ENCODE results near the gene UBAP2L.

UBAP2L gene

DNA sequence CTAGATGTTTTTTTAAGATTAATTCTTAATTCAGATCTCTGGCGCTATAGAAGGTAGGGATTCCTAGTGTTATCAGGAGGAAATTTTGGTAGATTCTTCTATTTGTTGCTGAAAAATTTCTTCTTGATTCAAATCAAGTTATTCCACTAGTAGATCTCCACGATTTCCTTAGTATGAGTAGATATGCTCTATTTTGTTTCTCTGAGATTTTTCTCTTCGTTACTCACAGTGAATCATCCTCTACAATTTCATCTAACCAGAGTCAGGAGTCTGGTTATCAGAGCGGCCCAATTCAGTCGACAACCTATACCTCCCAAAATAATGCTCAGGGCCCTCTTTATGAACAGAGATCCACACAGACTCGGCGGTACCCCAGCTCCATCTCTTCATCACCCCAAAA, 32.9 kb downstream of the UBAP2L start:
- H4K20me1 ChIP-seq (ENCODE audit: insufficient read depth, low read length) = no peaks in the 10 kb centered on the region
- H3K36me3 ChIP-seq (ENCODE audit: insufficient read depth, low read length) = peaks cover 98% of the 10 kb centered on the region
- H2AFZ ChIP-seq (ENCODE audit: low read depth, low read length) = no peak overlapping the region
- no peaks in the 10 kb centered on the region for H3K79me2 ChIP-seq (ENCODE audit: insufficient read depth, low read length)
- H3K9me3 ChIP-seq (ENCODE audit: insufficient read depth, low read length, severe bottlenecking) = no peaks in the 10 kb centered on the region
- H3K4me1 ChIP-seq (ENCODE audit: insufficient read depth, low read length) = no peaks in the 10 kb centered on the region
- H3K27me3 ChIP-seq (ENCODE audit: insufficient read depth, low read length, poor library complexity) = no peaks in the 10 kb centered on the region
- no peak overlapping the region for H3K9ac ChIP-seq (ENCODE audit: low read depth, low read length)
- TF ChIP-seq EZH2 (IDR thresholded peaks at IDR 0.05; ENCODE audit: borderline replicate concordance, low read depth, low read length, severe bottlenecking) = no peak
- TF ChIP-seq, protein P1, sequence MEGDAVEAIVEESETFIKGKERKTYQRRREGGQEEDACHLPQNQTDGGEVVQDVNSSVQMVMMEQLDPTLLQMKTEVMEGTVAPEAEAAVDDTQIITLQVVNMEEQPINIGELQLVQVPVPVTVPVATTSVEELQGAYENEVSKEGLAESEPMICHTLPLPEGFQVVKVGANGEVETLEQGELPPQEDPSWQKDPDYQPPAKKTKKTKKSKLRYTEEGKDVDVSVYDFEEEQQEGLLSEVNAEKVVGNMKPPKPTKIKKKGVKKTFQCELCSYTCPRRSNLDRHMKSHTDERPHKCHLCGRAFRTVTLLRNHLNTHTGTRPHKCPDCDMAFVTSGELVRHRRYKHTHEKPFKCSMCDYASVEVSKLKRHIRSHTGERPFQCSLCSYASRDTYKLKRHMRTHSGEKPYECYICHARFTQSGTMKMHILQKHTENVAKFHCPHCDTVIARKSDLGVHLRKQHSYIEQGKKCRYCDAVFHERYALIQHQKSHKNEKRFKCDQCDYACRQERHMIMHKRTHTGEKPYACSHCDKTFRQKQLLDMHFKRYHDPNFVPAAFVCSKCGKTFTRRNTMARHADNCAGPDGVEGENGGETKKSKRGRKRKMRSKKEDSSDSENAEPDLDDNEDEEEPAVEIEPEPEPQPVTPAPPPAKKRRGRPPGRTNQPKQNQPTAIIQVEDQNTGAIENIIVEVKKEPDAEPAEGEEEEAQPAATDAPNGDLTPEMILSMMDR (IDR thresholded peaks at IDR 0.05; ENCODE audit: borderline replicate concordance, extremely low read depth, low read length, poor library complexity, severe bottlenecking) = no peak
- no peak for ATAC-seq (ENCODE audit: insufficient read depth, low read depth)
- H3K27ac ChIP-seq (ENCODE audit: low read length) = no peak overlapping the region
- no peak for DNase-seq
- H3K4me2 ChIP-seq (ENCODE audit: insufficient read depth, low read length) = no peak overlapping the region
- no peak overlapping the region for H3K4me3 ChIP-seq (ENCODE audit: low read depth in 1 of 2, low read length in 2 of 2)

DNA sequence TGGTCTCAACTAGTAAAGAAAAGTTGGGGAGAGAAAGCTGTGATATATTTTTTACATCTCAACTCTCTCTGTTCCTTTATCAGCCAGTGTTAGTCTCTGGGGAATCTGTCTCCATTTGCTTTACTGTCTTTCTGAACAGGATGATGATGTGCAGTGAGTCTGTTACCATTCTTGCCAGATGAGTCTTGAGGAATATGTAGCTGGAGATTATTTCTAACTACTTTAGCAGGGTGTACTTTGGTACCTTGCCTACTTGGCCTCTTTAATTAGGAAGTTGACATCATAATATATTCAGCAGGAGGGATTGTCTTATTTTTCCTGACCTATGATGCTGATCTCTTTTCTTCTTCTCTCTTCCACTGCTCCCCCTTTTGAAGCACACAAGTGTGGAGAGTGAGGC, 35.9 kb downstream of the UBAP2L start:
- Histone ChIP-seq H3K79me2 (ENCODE audit: insufficient read depth, low read length) (no peaks in the 10 kb centered on the region), H3K9ac (ENCODE audit: low read depth, low read length) (no peak overlapping the region), H3K27ac (ENCODE audit: low read length) (no peak overlapping the region), H3K4me2 (ENCODE audit: insufficient read depth, low read length) (no peak overlapping the region), H2AFZ (ENCODE audit: low read depth, low read length) (no peak overlapping the region), H3K4me1 (ENCODE audit: insufficient read depth, low read length) (no peaks in the 10 kb centered on the region), H4K20me1 (ENCODE audit: insufficient read depth, low read length) (peaks cover 5% of the 10 kb centered on the region; the same call in 1 of the 2 replicates), H3K36me3 (ENCODE audit: insufficient read depth, low read length) (peaks cover 98% of the 10 kb centered on the region), H3K4me3 (ENCODE audit: low read depth in 1 of 2, low read length in 2 of 2) (no peak overlapping the region), H3K9me3 (ENCODE audit: insufficient read depth, low read length, severe bottlenecking) (no peaks in the 10 kb centered on the region), H3K27me3 (ENCODE audit: insufficient read depth, low read length, poor library complexity) (no peaks in the 10 kb centered on the region)
- TF ChIP-seq EZH2 (IDR thresholded peaks at IDR 0.05; ENCODE audit: borderline replicate concordance, low read depth, low read length, severe bottlenecking) = no peak
- TF ChIP-seq, protein P1 (IDR thresholded peaks at IDR 0.05; ENCODE audit: borderline replicate concordance, extremely low read depth, low read length, poor library complexity, severe bottlenecking) = no peak
- ATAC-seq (ENCODE audit: insufficient read depth, low read depth) (no peak), DNase-seq (no peak)

DNA sequence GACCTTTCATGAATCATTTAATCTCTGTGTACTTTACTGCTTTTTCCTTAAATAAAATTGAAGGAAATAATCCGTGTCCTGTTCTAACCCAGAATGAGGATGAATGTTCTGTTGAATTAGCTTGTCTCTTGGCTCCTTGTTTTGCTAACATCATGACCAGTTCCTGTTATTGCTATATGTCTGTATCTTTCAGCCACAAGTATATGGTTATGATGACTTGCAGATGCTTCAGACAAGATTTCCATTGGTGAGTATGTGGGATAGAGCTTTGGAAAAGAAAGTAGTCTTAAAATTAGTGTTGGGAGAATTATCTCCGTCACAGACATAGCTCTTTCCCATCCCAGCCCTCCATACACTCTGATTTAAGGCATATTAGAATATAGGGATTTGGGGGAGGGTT, 38.0 kb downstream of the UBAP2L start:
- no peak for DNase-seq
- H3K4me2 ChIP-seq (ENCODE audit: insufficient read depth, low read length) = no peak overlapping the region
- no peaks in the 10 kb centered on the region for H3K9me3 ChIP-seq (ENCODE audit: insufficient read depth, low read length, severe bottlenecking)
- no peak for ATAC-seq (ENCODE audit: insufficient read depth, low read depth)
- no peak overlapping the region for H3K27ac ChIP-seq (ENCODE audit: low read length)
- TF ChIP-seq EZH2 (IDR thresholded peaks at IDR 0.05; ENCODE audit: borderline replicate concordance, low read depth, low read length, severe bottlenecking) = no peak
- TF ChIP-seq, protein P1 (IDR thresholded peaks at IDR 0.05; ENCODE audit: borderline replicate concordance, extremely low read depth, low read length, poor library complexity, severe bottlenecking) = no peak
- H3K4me1 ChIP-seq (ENCODE audit: insufficient read depth, low read length) = no peaks in the 10 kb centered on the region
- H3K9ac ChIP-seq (ENCODE audit: low read depth, low read length) = no peak overlapping the region
- no peak overlapping the region for H3K4me3 ChIP-seq (ENCODE audit: low read depth in 1 of 2, low read length in 2 of 2)
- H3K27me3 ChIP-seq (ENCODE audit: insufficient read depth, low read length, poor library complexity) = no peaks in the 10 kb centered on the region
- H4K20me1 ChIP-seq (ENCODE audit: insufficient read depth, low read length) = peaks cover 7% of the 10 kb centered on the region; the same call in 1 of the 2 replicates
- H3K36me3 ChIP-seq (ENCODE audit: insufficient read depth, low read length) = peaks cover 100% of the 10 kb centered on the region
- H2AFZ ChIP-seq (ENCODE audit: low read depth, low read length) = no peak overlapping the region
- H3K79me2 ChIP-seq (ENCODE audit: insufficient read depth, low read length) = no peaks in the 10 kb centered on the region

DNA sequence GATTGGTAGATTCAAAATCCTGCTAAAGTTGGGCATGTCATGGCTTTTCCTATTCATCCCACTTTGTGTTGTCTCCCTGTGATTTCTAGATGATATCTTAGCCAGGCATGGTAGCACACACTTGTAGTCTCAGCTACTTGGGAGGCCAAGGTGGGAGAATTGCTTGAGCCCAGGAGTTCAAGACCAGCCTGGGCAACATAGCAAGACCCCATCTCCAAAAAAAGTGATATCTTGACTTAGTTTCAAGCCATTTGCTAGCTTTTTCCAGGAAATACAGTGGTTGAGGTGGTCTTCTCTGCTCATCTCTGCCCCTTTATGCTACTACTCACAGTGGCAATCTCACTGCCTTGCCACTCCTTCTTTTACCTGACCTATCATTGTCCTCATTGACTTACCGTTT, 39.4 kb downstream of the UBAP2L start:
- H3K36me3 ChIP-seq (ENCODE audit: insufficient read depth, low read length) = peaks cover 97% of the 10 kb centered on the region

More for the DNA sequence above, 39.4 kb downstream of the UBAP2L start:
- H4K20me1 ChIP-seq (ENCODE audit: insufficient read depth, low read length) = peaks cover 7% of the 10 kb centered on the region; the same call in 1 of the 2 replicates
- no peaks in the 10 kb centered on the region for H3K27me3 ChIP-seq (ENCODE audit: insufficient read depth, low read length, poor library complexity)
- TF ChIP-seq, protein P1 (IDR thresholded peaks at IDR 0.05; ENCODE audit: borderline replicate concordance, extremely low read depth, low read length, poor library complexity, severe bottlenecking) = no peak
- no peak for TF ChIP-seq EZH2 (IDR thresholded peaks at IDR 0.05; ENCODE audit: borderline replicate concordance, low read depth, low read length, severe bottlenecking)
- H3K79me2 ChIP-seq (ENCODE audit: insufficient read depth, low read length) = no peaks in the 10 kb centered on the region
- H3K9ac ChIP-seq (ENCODE audit: low read depth, low read length) = no peak overlapping the region
- no peak for ATAC-seq (ENCODE audit: insufficient read depth, low read depth)
- no peaks in the 10 kb centered on the region for H3K9me3 ChIP-seq (ENCODE audit: insufficient read depth, low read length, severe bottlenecking)
- no peak overlapping the region for H2AFZ ChIP-seq (ENCODE audit: low read depth, low read length)
- DNase-seq = no peak
- H3K4me2 ChIP-seq (ENCODE audit: insufficient read depth, low read length) = no peak overlapping the region
- no peak overlapping the region for H3K4me3 ChIP-seq (ENCODE audit: low read depth in 1 of 2, low read length in 2 of 2)
- no peaks in the 10 kb centered on the region for H3K4me1 ChIP-seq (ENCODE audit: insufficient read depth, low read length)
- no peak overlapping the region for H3K27ac ChIP-seq (ENCODE audit: low read length)
